Spinal cord (tissue), 10 donors: ENCODE results near the gene AKAP13. TPM values are rescaled to one million over a fixed set of nuclear protein-coding genes. Genes with fewer than 3 reads are reported as not detected.
A peak's percentile ranks its signal among the peaks of the same experiment; 100 is the strongest.

Source experiments
- DNase-seq, 6 donors: peaks; one replicate each; pipeline versions ENCODE4 v3.0.0 to v3.0.0-alpha.2; 2013 to 2015; ENCODE audit warnings: low spot score in 6 of 6, low read depth in 4 of 6
- H3K27ac ChIP-seq: one replicate; pipeline ENCODE4 v1.5.1; 2013; ENCODE audit warnings: low read depth, low read length, control low read depth
- H3K27me3 ChIP-seq: one replicate; pipeline ENCODE4 v1.6.1; 2013; ENCODE audit warnings: low read length; ENCODE audit not compliant: control insufficient read depth, insufficient read depth
- H3K36me3 ChIP-seq: one replicate; pipeline ENCODE4 v1.6.1; 2013; ENCODE audit warnings: low read length; ENCODE audit not compliant: control insufficient read depth, insufficient read depth
- H3K4me1 ChIP-seq: one replicate; pipeline ENCODE4 v1.6.1; 2013; ENCODE audit warnings: low read length; ENCODE audit not compliant: control insufficient read depth, insufficient read depth
- H3K4me3 ChIP-seq: one replicate; pipeline ENCODE4 v1.5.1; 2013; ENCODE audit warnings: low read depth, low read length, control low read depth
- H3K9me3 ChIP-seq: one replicate; pipeline ENCODE4 v1.6.1; 2013; ENCODE audit warnings: low read length; ENCODE audit not compliant: control insufficient read depth, insufficient read depth
- WGBS: methylation state at CpG from one replicate; pipeline ENCODE4 v1.1.5; 2013; ENCODE audit warnings: missing lambda C conversion rate; ENCODE audit not compliant: insufficient coverage; 5-methylcytosine and 5-hydroxymethylcytosine counted together
- polyA plus RNA-seq, 2 donors: library from polyadenylated mRNA; unstranded; fragments of 120-200 nt; gene quantifications; one replicate each; pipeline ENCODE4 v1.2.1, GENCODE V29; 2013; ENCODE audit not compliant: insufficient read length in 2 of 2
- total RNA-seq, 2 donors: library from RNA; depleted of rRNA in 1 of 2; stranded (reverse); fragments of 120-200 nt in 1 of 2; fragments of >200 nt in 1 of 2; gene quantifications; one replicate each; pipeline versions ENCODE4 v1.2.3 to v1.2.4, GENCODE V29; 2013 to 2014
- donor health status: healthy.

Gene AKAP13
- total and polyA plus RNA-seq, 4 donors: 52.5 to 114 (median 89.2) TPM

GRCh38 chr15:85470563-85471271 lies 90.3 kb downstream of the AKAP13 start:
- Histone ChIP-seq H3K36me3 (no peaks in the 10 kb centered on the region), H3K27me3 (no peaks in the 10 kb centered on the region), H3K27ac (no peak overlapping the region), H3K9me3 (no peaks in the 10 kb centered on the region), H3K4me3 (no peak overlapping the region), H3K4me1 (peaks cover 4% of the 10 kb centered on the region)
- DNase-seq: peak in 1 of 6 donors; percentile 66
- WGBS: no CpG with 5 or more reads among the region's 8 CpGs

GRCh38 chr15:85472349-85472748 lies 91.9 kb downstream of the AKAP13 start:
- no peak for DNase-seq
- no peaks in the 10 kb centered on the region for H3K9me3 ChIP-seq
- H3K27me3 ChIP-seq: no peaks in the 10 kb centered on the region
- H3K27ac ChIP-seq: no peak overlapping the region
- H3K36me3 ChIP-seq: no peaks in the 10 kb centered on the region
- no peak overlapping the region for H3K4me3 ChIP-seq
- WGBS: no CpG with 5 or more reads among the region's 2 CpGs
- H3K4me1 ChIP-seq: peaks cover 4% of the 10 kb centered on the region

- H3K36me3 ChIP-seq: no peaks in the 10 kb centered on the region
- no peak overlapping the region for H3K27ac ChIP-seq
- no peak overlapping the region for H3K4me3 ChIP-seq
- peaks cover 4% of the 10 kb centered on the region for H3K4me1 ChIP-seq
- no peak for DNase-seq
- no peaks in the 10 kb centered on the region for H3K9me3 ChIP-seq
- no CpG with 5 or more reads among the region's 3 CpGs for WGBS
- H3K27me3 ChIP-seq: no peaks in the 10 kb centered on the region
These were observed 93.1 kb downstream of the AKAP13 start for GRCh38 chr15:85473455-85473854.

GRCh38 chr15:85474700-85475316 lies 94.4 kb downstream of the AKAP13 start:
- no peak for DNase-seq
- no peak overlapping the region for H3K4me3 ChIP-seq
- WGBS: no CpG with 5 or more reads among the region's 8 CpGs
- H3K27me3 ChIP-seq: no peaks in the 10 kb centered on the region
- no peaks in the 10 kb centered on the region for H3K9me3 ChIP-seq
- no peak overlapping the region for H3K27ac ChIP-seq
- no peaks in the 10 kb centered on the region for H3K36me3 ChIP-seq
- H3K4me1 ChIP-seq: peaks cover 4% of the 10 kb centered on the region

- Histone ChIP-seq H3K27me3 (no peaks in the 10 kb centered on the region), H3K4me1 (peaks cover 4% of the 10 kb centered on the region), H3K27ac (no peak overlapping the region), H3K36me3 (no peaks in the 10 kb centered on the region), H3K4me3 (no peak overlapping the region), H3K9me3 (no peaks in the 10 kb centered on the region)
- no CpG with 5 or more reads among the region's 1 CpG for WGBS
- DNase-seq: peak in 1 of 6 donors; percentile 21
These were observed 94.9 kb downstream of the AKAP13 start for GRCh38 chr15:85475317-85475701.

GRCh38 chr15:85475711-85476110 lies 95.3 kb downstream of the AKAP13 start:
- no peaks in the 10 kb centered on the region for H3K36me3 ChIP-seq
- H3K27ac ChIP-seq: no peak overlapping the region
- no peak overlapping the region for H3K4me3 ChIP-seq
- H3K4me1 ChIP-seq: peaks cover 4% of the 10 kb centered on the region
- no peaks in the 10 kb centered on the region for H3K9me3 ChIP-seq
- DNase-seq: no peak
- H3K27me3 ChIP-seq: no peaks in the 10 kb centered on the region

- Histone ChIP-seq H3K9me3 (no peaks in the 10 kb centered on the region), H3K27ac (no peak overlapping the region), H3K4me1 (no peaks in the 10 kb centered on the region), H3K36me3 (no peaks in the 10 kb centered on the region), H3K27me3 (no peaks in the 10 kb centered on the region), H3K4me3 (no peak overlapping the region)
- DNase-seq: no peak
- WGBS: 100% methylated on average over 1 of the region's 2 CpGs
These were observed 96.7 kb downstream of the AKAP13 start for GRCh38 chr15:85477061-85477460.

- Histone ChIP-seq H3K4me3 (no peak overlapping the region), H3K27me3 (no peaks in the 10 kb centered on the region), H3K36me3 (no peaks in the 10 kb centered on the region), H3K9me3 (no peaks in the 10 kb centered on the region), H3K27ac (no peak overlapping the region), H3K4me1 (no peaks in the 10 kb centered on the region)
- DNase-seq: no peak
- WGBS: 63% methylated on average over 4 of the region's 4 CpGs
These were observed 97.3 kb downstream of the AKAP13 start for GRCh38 chr15:85477730-85478129.

GRCh38 chr15:85479071-85479647 lies 98.8 kb downstream of the AKAP13 start:
- Histone ChIP-seq H3K27me3 (no peaks in the 10 kb centered on the region), H3K27ac (no peak overlapping the region), H3K4me1 (peaks cover 4% of the 10 kb centered on the region), H3K9me3 (no peaks in the 10 kb centered on the region), H3K4me3 (no peak overlapping the region), H3K36me3 (no peaks in the 10 kb centered on the region)
- no CpG with 5 or more reads among the region's 4 CpGs for WGBS
- DNase-seq: no peak

GRCh38 chr15:85480923-85481322 lies 100.5 kb downstream of the AKAP13 start:
- no peak overlapping the region for H3K27ac ChIP-seq
- peaks cover 4% of the 10 kb centered on the region for H3K4me1 ChIP-seq
- no peak overlapping the region for H3K4me3 ChIP-seq
- no peaks in the 10 kb centered on the region for H3K36me3 ChIP-seq
- no peaks in the 10 kb centered on the region for H3K27me3 ChIP-seq
- H3K9me3 ChIP-seq: no peaks in the 10 kb centered on the region
- no peak for DNase-seq
- WGBS: 100% methylated on average over 3 of the region's 6 CpGs
